GM19239 (cell line): ENCODE measurements around the gene KCNT2.

Experiments
- DNase-seq: peaks from one replicate; pipeline ENCODE4 v3.0.0; 2011; ENCODE audit warnings: low spot score; ENCODE audit not compliant: insufficient read length
- FAIRE-seq: peaks from 2 replicates; lab custom pipeline; 2011; peaks lifted over from hg19 to GRCh38; lab: Jason Lieb, UNC

Gene KCNT2

DNA sequence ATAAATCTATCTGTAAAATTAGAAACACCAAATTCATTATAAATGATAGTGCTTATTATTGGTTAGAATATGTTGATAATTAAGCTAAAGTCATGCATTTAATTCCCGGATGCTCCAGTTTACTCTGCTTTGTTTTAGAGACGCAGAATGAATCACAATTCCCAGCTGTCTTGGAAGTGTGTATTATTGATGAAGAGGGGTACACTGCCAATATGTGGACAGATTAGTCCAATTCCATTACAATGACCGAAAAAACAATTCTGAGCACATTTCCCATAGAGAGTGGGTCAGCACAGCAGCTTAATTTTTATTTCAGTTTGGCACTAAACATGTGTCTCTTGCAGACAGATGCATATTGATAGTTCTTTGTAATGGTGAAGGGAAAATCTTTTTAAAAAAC is 146.7 kb downstream of the KCNT2 start:
- FAIRE-seq, result no peak
- DNase-seq, result no peak

DNA sequence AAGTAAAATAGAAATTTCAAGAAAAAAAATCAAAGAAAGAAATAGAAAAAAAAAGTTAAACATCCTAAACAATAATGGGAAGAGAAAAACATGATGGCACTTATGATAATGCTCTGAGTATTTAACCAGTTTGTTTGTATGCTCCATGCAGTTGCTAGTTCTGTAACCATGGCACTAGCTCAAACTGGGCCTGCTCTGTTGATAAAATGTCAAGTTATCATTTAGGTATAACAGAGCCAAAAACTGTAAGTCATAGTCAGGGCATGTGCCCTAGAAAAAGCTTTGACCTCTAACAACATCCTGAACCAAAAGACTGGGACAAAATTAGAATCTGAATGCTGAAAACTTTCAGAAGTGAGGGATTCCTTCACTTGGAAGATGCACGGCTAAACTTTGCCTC is 148.9 kb downstream of the KCNT2 start:
- DNase-seq (no peak), FAIRE-seq (no peak)

DNA sequence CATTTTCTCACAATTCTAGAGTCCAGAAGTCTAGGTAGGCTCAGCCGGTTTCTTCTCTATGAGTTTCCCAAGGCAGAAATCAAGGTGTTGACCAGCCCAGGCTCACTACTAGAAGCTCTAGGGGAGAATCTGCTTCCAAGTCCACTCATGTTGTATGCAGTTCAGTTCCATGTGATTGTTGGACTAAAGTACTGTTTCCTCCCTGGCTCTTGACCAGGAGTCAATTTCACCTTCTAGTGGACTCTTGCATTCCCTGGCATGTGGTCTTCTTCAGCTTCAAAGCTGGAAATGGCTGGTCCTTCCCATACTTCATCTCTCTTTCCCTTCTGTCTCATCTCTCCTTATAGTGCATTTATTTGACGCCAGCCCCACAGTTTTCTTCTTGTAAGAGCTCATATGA is 153.4 kb downstream of the KCNT2 start:
- FAIRE-seq (no peak), DNase-seq (no peak)

DNA sequence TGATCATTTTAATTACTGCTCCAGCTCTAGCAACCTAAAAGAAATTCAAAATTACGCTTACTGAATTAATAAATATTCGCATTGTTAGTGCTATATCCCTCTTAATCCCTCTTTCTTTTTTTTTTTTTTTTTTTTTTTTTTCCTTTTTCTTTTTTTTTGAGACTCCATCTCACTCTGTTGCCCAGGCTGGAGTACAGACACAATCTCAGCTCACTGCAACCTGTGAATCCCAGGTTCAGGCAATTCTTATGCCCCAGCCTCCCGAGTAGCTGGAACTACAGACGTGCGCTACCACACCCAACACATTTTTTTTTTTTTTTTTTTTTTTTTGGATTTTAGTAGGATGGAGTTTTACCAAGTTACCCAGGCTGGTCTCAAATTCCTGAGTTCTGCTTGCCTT is 157.1 kb downstream of the KCNT2 start:
- FAIRE-seq (no peak), DNase-seq (no peak)

DNA sequence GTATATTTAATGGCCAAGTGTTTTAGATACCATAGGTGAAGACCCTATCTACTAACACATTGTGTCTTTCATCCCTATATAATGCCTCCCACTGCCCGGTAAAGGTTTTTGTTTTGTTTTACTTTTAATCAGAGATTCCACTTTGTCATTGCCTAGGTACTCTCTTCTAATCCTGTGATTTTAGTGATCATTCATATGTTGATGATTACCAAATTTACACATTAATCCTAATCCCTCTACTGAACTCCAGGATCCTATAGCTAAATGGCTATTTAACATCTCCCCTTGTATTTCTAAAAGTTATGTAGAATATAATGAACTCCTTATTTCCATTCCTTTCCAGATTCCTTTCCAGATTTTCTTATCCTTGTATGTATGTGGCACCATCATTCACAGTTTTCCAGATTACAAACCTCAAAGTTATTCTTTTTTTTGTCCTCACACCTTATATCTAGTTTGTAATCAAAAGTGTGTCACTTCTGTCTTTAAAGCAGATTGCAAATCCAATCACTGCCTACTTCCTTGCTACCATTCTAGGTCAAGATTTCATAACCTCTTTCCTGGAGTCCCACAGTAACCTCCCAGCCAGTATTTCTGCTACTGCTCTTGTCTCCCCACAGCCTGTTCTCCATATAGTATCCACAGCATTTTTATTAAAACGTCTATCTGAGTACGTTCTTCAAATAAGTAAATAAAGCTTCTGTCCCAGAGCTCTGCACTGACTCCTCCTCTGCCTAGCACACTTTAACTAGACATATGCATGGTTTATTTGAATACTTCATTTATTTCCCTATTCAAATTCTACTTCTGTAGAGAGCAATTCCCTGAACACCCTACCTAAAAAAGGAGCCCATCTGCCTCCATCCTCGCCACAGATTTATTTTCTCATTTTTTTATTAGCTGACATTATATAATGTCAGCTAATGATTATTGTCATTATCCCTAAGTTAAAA is 157.8 kb downstream of the KCNT2 start:
- FAIRE-seq (no peak), DNase-seq (no peak)

DNA sequence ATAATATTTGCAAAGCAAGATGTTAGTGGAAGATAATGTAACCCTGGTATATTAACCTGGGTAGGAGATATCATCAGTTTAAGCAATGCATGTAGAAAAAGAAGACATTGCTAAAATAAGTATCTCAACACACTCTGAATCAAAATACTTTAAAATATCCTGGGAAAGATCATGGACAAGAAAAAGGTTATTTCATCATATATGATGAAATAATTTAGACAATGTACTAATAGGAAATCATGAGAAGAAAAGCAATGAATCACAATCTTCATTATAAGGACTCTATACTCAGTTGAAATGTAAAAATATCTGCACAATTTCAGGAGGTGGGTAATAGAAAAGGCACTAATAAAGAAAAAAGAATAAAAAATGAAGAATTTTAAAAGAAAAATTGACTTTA is 158.8 kb downstream of the KCNT2 start:
- DNase-seq (no peak), FAIRE-seq (no peak)

DNA sequence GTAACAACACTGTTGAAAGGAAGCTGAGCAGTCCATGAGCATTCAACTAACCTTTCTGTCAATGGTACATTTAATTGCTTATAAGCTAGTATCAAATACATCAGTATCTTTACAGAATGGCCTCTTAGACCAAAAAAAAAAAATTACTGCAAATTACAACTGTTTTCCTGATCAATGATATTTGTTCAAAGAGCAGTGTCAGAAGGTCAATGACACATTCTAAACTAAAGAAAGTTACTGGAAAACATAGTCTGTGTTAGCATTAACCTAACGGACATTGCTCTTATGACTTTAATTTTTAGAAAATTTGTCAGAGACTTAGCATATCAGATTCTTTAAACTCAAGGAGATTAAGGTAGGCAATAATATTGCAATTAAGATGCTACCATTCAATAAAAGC is 162.5 kb downstream of the KCNT2 start:
- DNase-seq (no peak), FAIRE-seq (no peak)

DNA sequence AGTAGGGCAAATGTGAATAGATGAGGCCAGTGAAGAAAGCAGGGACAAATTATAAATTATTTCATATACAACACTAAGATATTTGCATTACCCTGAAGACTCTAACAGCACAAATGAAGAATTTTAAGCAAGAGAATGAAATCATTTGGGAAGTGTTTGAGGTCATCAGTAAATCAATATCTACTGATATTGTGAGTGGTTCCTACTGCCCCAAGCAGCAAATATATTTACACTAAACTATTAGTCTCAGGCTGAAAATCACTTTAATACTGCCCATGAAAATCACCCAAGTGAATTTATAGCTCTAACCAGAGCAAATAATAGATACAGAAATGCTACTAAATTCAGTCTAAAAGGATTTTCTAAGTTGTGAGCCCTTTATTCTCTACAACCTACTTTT is 163.6 kb downstream of the KCNT2 start:
- FAIRE-seq (no peak), DNase-seq (no peak)

DNA sequence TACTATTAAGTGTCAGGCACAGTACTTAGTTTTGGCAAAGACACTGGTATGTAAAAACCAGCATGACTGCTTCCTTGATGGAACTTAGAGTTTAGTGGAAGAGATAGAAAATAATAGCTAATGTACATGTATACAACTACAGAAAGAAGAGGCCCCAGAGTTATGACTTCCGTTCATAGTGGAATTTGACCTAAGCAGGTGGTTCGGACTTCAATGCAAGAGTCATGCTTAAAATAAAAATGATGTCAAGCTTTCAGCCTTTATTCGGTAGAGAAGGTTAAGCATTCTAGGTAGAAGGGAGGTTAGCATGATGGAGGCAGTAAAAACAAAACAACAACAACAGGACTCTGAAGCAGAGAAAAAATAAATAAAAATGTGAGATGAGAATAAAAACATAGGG is 165.9 kb downstream of the KCNT2 start:
- no peak for FAIRE-seq
- DNase-seq, result no peak

DNA sequence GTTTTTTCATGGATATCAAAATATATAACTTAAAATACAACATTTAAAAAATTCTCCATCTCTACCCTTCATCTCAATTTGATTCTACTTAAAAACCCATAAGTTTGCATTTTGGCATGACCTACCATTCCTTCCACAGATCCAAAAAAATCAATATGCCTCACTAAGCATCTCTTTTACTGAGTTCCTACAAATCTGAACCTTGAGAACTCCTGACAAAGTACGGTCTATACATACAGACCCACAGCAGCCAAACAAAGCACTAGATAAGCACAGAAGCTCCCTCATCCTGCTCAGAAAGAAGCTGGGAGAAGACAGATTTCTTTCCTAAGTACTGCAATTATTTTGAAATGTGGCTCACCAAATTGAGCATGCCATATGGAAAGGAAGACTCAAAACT is 167.5 kb downstream of the KCNT2 start:
- DNase-seq (no peak), FAIRE-seq (no peak)

DNA sequence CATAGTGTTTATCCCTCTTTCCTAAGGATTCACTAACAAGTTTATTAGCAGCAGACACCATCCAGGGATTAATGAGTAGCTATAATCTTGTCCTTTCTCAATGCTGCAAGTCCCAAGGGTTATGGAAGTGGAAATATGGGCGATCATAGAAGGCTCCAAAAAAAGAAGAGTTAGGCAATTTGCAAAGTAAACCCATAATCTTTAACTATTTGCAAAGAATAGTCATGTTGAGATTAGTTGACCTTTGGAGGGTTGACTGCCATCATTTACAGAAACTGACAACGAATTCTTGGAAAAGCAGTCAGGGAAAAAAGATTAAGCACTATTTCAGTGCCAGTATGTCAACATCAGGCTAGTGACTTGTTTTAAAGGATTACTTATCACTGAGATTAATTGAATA is 169.9 kb downstream of the KCNT2 start:
- DNase-seq, result no peak
- FAIRE-seq, result no peak

DNA sequence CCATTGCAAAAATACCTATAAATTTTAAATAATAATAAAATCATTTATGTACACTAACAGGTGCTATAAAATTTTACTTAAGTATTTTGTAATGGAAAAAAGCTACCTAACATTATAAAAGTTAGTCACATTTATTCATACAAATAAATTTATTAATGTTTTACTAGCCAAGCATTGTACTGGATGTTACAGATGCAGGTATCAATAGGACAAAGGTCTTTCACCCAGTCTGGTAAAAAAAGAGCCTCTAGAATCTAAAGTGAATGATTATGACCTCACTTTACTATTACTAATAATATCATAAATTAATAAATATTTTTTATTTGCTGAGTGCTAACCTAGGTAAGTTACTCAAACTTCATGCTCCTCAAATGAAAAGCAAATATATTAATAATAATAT is 170.6 kb downstream of the KCNT2 start:
- DNase-seq, result no peak
- no peak for FAIRE-seq

DNA sequence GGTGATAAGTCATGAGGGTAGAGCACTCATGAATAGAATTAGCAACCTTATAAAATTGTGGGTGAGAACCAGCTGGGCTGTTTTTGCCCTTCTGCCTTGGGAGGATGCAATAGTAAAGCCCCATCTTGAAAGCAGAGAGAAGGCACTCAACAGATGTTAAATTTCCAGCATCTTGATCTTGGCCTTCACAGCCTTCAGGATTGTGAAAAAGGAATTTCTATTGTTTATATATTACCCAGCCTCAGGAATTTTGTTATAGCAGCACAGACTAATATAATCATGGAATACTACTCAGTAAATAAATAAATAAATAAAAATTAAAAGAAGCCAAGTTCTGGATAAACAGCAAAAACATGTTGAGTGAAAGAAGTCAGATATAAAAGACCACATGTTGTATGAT is 175.2 kb downstream of the KCNT2 start:
- FAIRE-seq (no peak), DNase-seq (no peak)

DNA sequence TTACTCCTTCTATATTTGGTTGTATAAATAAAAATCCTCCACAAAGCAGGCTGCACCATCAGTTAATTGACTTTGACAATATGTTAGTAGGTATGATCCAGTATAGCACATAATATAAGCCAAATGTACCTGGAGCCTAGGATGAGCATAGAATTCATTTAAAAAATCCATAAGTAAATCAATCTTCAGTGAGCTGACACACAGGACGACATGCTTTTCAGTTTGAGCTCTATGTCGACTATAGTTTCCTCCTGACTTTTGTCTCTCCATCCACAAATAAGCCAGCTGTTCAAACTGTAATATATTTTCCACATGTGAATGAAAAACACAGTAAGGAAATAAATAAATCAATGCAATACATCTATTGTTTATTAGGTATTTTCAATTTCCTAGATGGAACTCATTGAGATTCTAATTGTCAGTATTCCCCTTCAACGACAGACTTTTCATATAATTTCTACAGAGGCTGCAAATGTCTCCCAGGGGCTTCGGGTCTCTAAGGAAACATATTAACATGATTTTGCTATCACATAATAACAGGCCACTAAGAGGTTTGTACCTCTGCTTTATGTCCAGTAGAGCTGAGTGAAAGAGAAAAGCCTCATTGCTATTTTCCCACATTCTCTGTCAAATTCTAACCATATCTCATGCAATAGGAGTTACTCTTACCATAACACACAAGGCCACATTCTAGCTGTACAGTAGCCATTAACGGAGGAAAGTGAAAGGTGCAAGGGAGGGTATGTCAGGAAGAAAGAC is 180.1 kb downstream of the KCNT2 start:
- DNase-seq (no peak), FAIRE-seq (no peak)

DNA sequence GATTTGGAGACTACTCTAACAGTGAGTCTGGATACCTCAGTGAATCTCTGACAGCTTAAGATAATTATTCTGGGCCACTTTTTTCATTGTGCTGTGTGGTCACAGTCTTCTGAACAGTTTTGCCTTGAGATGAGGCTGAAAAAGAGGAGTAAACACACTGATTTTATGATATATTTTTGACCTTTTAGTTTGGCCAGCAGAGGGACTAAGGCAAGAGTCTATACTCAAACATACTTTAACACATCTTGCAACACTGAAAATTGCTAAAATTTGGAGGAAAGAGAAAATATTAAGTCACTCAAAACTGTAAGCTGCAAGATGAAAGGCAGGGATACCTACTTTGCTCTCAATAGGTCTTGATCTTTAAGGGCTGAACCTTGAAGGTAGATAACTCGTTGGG is 182.7 kb downstream of the KCNT2 start:
- no peak for FAIRE-seq
- DNase-seq, result no peak

DNA sequence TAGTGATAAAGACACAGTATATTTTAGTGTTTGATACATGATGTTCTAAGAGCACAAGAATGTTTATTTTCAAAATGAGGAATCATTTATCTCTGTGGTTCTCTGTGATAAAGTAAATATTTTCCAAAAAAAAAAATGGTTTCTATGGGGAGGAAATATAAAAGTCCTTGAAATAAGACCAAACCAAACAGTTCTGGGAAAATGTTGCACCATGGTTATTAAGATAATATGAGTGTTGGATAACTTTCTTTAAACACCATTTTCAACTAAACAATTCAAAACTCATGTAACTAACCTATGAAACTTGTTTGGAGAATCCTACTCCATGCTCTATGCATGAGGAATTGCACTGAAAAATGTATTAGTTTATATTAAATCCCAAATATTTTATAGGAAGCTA is 184.6 kb downstream of the KCNT2 start:
- DNase-seq (no peak), FAIRE-seq (no peak)

DNA sequence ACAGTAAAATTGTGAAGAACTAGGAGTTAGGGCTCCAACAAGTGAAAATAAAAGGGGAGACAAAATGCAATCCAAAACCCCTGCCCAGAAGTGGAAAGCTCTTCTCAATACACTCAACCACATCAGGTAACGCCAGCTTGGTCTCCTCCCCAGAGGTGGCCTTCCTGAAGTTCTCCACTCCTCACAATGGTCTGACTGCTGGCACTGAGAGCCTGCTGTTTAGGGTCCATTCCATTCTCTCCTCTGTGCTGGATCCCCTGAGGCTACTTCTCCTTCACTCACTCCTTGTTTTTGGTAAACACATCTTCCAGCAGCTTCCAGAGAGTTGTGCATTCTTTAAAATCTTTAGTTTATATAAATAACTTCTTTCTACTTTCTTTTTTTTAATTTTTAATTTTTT is 189.5 kb downstream of the KCNT2 start:
- no peak for DNase-seq
- FAIRE-seq, result no peak

DNA sequence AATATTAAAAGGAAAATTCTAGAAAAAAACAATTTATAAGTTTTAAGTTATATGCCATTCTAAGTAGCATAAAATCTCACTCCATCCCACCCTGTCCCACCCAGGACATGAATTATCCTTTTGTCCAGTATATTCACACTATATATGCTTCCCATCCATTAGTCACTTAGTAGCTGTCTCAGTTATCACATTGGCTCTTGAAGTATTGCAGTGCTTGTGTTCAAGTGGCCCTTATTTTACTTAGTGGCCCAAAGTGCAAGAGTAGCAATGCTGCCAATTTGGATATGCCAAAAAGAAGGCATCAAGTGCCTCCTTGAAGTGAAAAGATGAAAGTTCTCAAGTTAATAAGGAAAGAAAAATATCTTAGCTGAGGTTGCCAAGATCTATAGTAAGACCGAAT is 192.3 kb downstream of the KCNT2 start:
- FAIRE-seq (no peak), DNase-seq (no peak)

DNA sequence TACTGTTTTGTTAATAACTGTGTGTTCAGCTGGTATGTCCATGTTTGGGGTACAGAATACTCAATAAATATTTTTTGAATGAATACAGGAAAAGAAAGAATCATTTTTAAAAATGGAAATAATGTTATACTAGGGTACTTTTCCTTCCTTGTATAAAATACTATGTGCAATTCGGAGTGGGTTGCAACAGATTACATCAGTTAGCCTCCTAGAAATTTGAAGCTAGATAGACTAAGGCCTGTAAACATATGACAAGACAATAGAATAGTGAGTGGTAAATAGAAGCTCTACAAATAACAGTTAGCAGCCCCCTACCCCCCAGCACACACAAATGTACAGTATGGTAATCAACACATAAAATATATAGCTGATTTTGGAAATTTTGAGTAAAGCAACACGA is 195.9 kb downstream of the KCNT2 start:
- DNase-seq, result no peak
- no peak for FAIRE-seq

DNA sequence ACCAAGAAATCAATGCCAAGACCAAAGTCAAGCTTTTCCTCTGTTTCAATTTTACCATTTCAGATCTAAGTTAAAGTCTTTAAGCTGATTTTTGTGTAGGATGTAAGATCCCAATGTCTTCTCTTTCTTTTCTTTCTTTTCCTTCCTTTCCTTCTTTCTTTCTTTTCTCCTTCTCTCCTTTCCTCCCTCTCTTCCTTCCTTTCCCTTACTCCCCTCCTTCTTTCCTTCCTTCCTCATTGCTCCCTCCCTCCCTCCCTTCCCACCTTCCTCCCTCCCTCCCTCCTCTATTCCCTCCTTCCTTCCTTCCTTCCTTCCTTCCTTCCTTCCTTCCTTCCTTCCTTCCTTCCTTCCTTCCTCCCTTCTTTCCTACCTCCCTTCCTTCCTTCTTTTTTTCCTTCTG is 197.5 kb downstream of the KCNT2 start:
- no peak for FAIRE-seq
- no peak for DNase-seq

DNA sequence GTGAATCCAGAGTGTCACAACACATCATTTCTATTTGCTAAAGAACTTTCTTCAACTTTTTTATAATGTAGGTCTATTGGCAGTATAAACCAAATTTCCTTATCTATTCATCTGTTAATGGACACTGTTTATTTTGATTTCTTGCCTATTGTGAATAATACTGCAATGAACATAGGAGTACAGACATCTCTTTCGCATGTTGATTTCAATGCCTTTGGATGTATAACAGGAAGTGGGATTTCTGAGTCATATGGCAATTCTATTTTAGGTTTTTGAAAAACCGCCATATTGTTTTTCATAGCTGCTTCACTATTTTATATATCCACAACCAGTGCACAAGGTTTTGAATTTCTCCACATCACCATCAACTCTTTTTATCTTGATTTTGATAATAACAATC is 198.7 kb downstream of the KCNT2 start:
- DNase-seq (no peak), FAIRE-seq (no peak)
